Measurements from ENCODE around the gene KSR1.

The KSR1 gene

GRCh38 chr17:27477050-27477888 lies 21.0 kb downstream of the KSR1 start:
- Histone ChIP-seq H3K4me3 (no peak overlapping the region), H3K27ac (no peak overlapping the region), H3K9ac (ENCODE audit: insufficient read length) (no peak overlapping the region), H3K36me3 (ENCODE audit: insufficient read depth, low read length) (no peaks in the 10 kb centered on the region), H3K9me3 (ENCODE audit: low read depth, low read length) (no peaks in the 10 kb centered on the region)
- no peak for DNase-seq (ENCODE audit: low read depth, low spot score)
- TF ChIP-seq FOXP2 (optimal IDR thresholded peaks at IDR 0.05; ENCODE audit: control extremely low read depth, extremely low read length, insufficient read depth) (no peak), POLR2AphosphoS5 (IDR thresholded peaks at IDR 0.05; ENCODE audit: borderline replicate concordance, low read depth, low read length) (no peak), EZH2 (IDR thresholded peaks at IDR 0.05) (no peak)

- Histone ChIP-seq H3K4me3 (no peak overlapping the region), H3K27ac (no peak overlapping the region), H3K9ac (ENCODE audit: insufficient read length) (no peak overlapping the region), H3K9me3 (ENCODE audit: low read depth, low read length) (no peaks in the 10 kb centered on the region), H3K36me3 (ENCODE audit: insufficient read depth, low read length) (no peaks in the 10 kb centered on the region)
- no peak for DNase-seq (ENCODE audit: low read depth, low spot score)
- TF ChIP-seq FOXP2 (optimal IDR thresholded peaks at IDR 0.05; ENCODE audit: control extremely low read depth, extremely low read length, insufficient read depth) (no peak), EZH2 (IDR thresholded peaks at IDR 0.05) (no peak), POLR2AphosphoS5 (IDR thresholded peaks at IDR 0.05; ENCODE audit: borderline replicate concordance, low read depth, low read length) (no peak)
Observed at GRCh38 chr17:27477971-27478684, 21.9 kb downstream of the KSR1 start.

- Histone ChIP-seq H3K4me3 (no peak overlapping the region), H3K27ac (no peak overlapping the region), H3K9me3 (ENCODE audit: low read depth, low read length) (no peaks in the 10 kb centered on the region), H3K9ac (ENCODE audit: insufficient read length) (no peak overlapping the region), H3K36me3 (ENCODE audit: insufficient read depth, low read length) (no peaks in the 10 kb centered on the region)
- DNase-seq (ENCODE audit: low read depth, low spot score) = no peak
- no peak for TF ChIP-seq FOXP2 (optimal IDR thresholded peaks at IDR 0.05; ENCODE audit: control extremely low read depth, extremely low read length, insufficient read depth)
- TF ChIP-seq POLR2AphosphoS5 (IDR thresholded peaks at IDR 0.05; ENCODE audit: borderline replicate concordance, low read depth, low read length) = no peak
- TF ChIP-seq EZH2 (IDR thresholded peaks at IDR 0.05) = no peak
Observed at GRCh38 chr17:27478901-27479538, 22.8 kb downstream of the KSR1 start.

GRCh38 chr17:27479838-27480237 lies 23.6 kb downstream of the KSR1 start:
- TF ChIP-seq EZH2 (IDR thresholded peaks at IDR 0.05) (no peak), FOXP2 (optimal IDR thresholded peaks at IDR 0.05; ENCODE audit: control extremely low read depth, extremely low read length, insufficient read depth) (no peak), POLR2AphosphoS5 (IDR thresholded peaks at IDR 0.05; ENCODE audit: borderline replicate concordance, low read depth, low read length) (no peak)
- Histone ChIP-seq H3K9ac (ENCODE audit: insufficient read length) (no peak overlapping the region), H3K9me3 (ENCODE audit: low read depth, low read length) (no peaks in the 10 kb centered on the region), H3K36me3 (ENCODE audit: insufficient read depth, low read length) (no peaks in the 10 kb centered on the region), H3K4me3 (no peak overlapping the region), H3K27ac (no peak overlapping the region)
- DNase-seq (ENCODE audit: low read depth, low spot score) = no peak

GRCh38 chr17:27480699-27481098 lies 24.5 kb downstream of the KSR1 start:
- no peak for DNase-seq (ENCODE audit: low read depth, low spot score)
- H3K36me3 ChIP-seq (ENCODE audit: insufficient read depth, low read length) = no peaks in the 10 kb centered on the region
- no peak overlapping the region for H3K4me3 ChIP-seq
- H3K9me3 ChIP-seq (ENCODE audit: low read depth, low read length) = no peaks in the 10 kb centered on the region
- TF ChIP-seq POLR2AphosphoS5 (IDR thresholded peaks at IDR 0.05; ENCODE audit: borderline replicate concordance, low read depth, low read length) (no peak), FOXP2 (optimal IDR thresholded peaks at IDR 0.05; ENCODE audit: control extremely low read depth, extremely low read length, insufficient read depth) (no peak), EZH2 (IDR thresholded peaks at IDR 0.05) (no peak)
- no peak overlapping the region for H3K27ac ChIP-seq
- H3K9ac ChIP-seq (ENCODE audit: insufficient read length) = no peak overlapping the region

- TF ChIP-seq FOXP2 (optimal IDR thresholded peaks at IDR 0.05; ENCODE audit: control extremely low read depth, extremely low read length, insufficient read depth) (no peak), POLR2AphosphoS5 (IDR thresholded peaks at IDR 0.05; ENCODE audit: borderline replicate concordance, low read depth, low read length) (no peak), EZH2 (IDR thresholded peaks at IDR 0.05) (no peak)
- Histone ChIP-seq H3K27ac (no peak overlapping the region), H3K4me3 (no peak overlapping the region), H3K9ac (ENCODE audit: insufficient read length) (no peak overlapping the region), H3K9me3 (ENCODE audit: low read depth, low read length) (no peaks in the 10 kb centered on the region), H3K36me3 (ENCODE audit: insufficient read depth, low read length) (no peaks in the 10 kb centered on the region)
- DNase-seq (ENCODE audit: low read depth, low spot score) = no peak
Observed at GRCh38 chr17:27481327-27481726, 25.1 kb downstream of the KSR1 start.

GRCh38 chr17:27485125-27485524 lies 28.9 kb downstream of the KSR1 start:
- Histone ChIP-seq H3K9me3 (ENCODE audit: low read depth, low read length) (no peaks in the 10 kb centered on the region), H3K36me3 (ENCODE audit: insufficient read depth, low read length) (no peaks in the 10 kb centered on the region), H3K9ac (ENCODE audit: insufficient read length) (no peak overlapping the region), H3K27ac (no peak overlapping the region), H3K4me3 (no peak overlapping the region)
- DNase-seq (ENCODE audit: low read depth, low spot score) = no peak
- TF ChIP-seq POLR2AphosphoS5 (IDR thresholded peaks at IDR 0.05; ENCODE audit: borderline replicate concordance, low read depth, low read length) = no peak
- TF ChIP-seq EZH2 (IDR thresholded peaks at IDR 0.05) = no peak
- no peak for TF ChIP-seq FOXP2 (optimal IDR thresholded peaks at IDR 0.05; ENCODE audit: control extremely low read depth, extremely low read length, insufficient read depth)
